NCI-H774 (cell line): ENCODE results near the gene ROCK2.
A peak's percentile ranks its signal among the peaks of the same experiment; 100 is the strongest.

Experiments
- DNase-seq: peaks from one replicate; lab custom pipeline; 2025; lab: John Stamatoyannopoulos, UW

The ROCK2 gene

GRCh38 chr2:11344342-11344955 lies at the start of gene ROCK2:
Gene ROCK2, minus strand, starts transcription at chr2:11344636. Its CDS starts 500 bp downstream, at chr2:11344136.
- peak; percentile 84 for DNase-seq

GRCh38 chr2:11393711-11394236 lies 49.3 kb upstream of the ROCK2 start:
- DNase-seq = no peak

GRCh38 chr2:11391942-11392266 lies 47.5 kb upstream of the ROCK2 start:
- DNase-seq = no peak

- DNase-seq = no peak
Observed at GRCh38 chr2:11390399-11390658, 45.9 kb upstream of the ROCK2 start.

- no peak for DNase-seq
Observed at GRCh38 chr2:11389551-11390398, 45.3 kb upstream of the ROCK2 start.

GRCh38 chr2:11389052-11389420 lies 44.6 kb upstream of the ROCK2 start:
- no peak for DNase-seq

GRCh38 chr2:11388262-11389051 lies 44.0 kb upstream of the ROCK2 start:
- no peak for DNase-seq

- no peak for DNase-seq
Observed at GRCh38 chr2:11387843-11388242, 43.4 kb upstream of the ROCK2 start.

- DNase-seq = no peak
Observed at GRCh38 chr2:11387100-11387390, 42.6 kb upstream of the ROCK2 start.

- no peak for DNase-seq
Observed at GRCh38 chr2:11385847-11386246, 41.4 kb upstream of the ROCK2 start.

- DNase-seq = no peak
Observed at GRCh38 chr2:11385216-11385615, 40.8 kb upstream of the ROCK2 start.

- DNase-seq = no peak
Observed at GRCh38 chr2:11379558-11379957, 35.1 kb upstream of the ROCK2 start.

GRCh38 chr2:11377928-11378545 lies 33.6 kb upstream of the ROCK2 start:
- no peak for DNase-seq

- DNase-seq = no peak
Observed at GRCh38 chr2:11376071-11376470, 31.6 kb upstream of the ROCK2 start.

GRCh38 chr2:11375689-11376027 lies 31.2 kb upstream of the ROCK2 start:
- DNase-seq = no peak

- no peak for DNase-seq
Observed at GRCh38 chr2:11375025-11375688, 30.7 kb upstream of the ROCK2 start.

GRCh38 chr2:11373096-11373495 lies 28.7 kb upstream of the ROCK2 start:
- no peak for DNase-seq

- DNase-seq = no peak
Observed at GRCh38 chr2:11371092-11371937, 26.9 kb upstream of the ROCK2 start.

- peak; percentile 67 for DNase-seq
Observed at GRCh38 chr2:11370377-11371091, 26.1 kb upstream of the ROCK2 start.

GRCh38 chr2:11368059-11368572 lies 23.7 kb upstream of the ROCK2 start:
- no peak for DNase-seq
